Neural progenitor cell (in vitro differentiated cells): ENCODE results near the gene SERGEF. TPM values are rescaled to one million over a fixed set of nuclear protein-coding genes. Genes with fewer than 3 reads are reported as not detected.

Experiments used
- DNase-seq: peaks from one replicate; pipeline ENCODE4 v3.0.0-alpha.2; 2016; ENCODE audit warnings: low spot score
- H2AFZ ChIP-seq: fragments of 200-600 bp; sonication (generic); replicated peaks from 2 replicates; pipeline ENCODE4 v1.6.1; 2016; ENCODE audit warnings: antibody characterized with exemption
- H3F3A ChIP-seq: fragments of 200-600 bp; sonication (generic); 2 replicates; pipeline ENCODE4 v1.6.1; 2016; ENCODE audit warnings: antibody characterized with exemption, low read depth
- H3K27ac ChIP-seq: fragments of 200-600 bp; sonication (generic); 2 replicates; pipeline ENCODE4 v1.5.1; 2016; ENCODE audit warnings: mild to moderate bottlenecking
- H3K27me3 ChIP-seq: fragments of 200-600 bp; sonication (generic); 2 replicates; pipeline ENCODE4 v1.6.1; 2016; ENCODE audit warnings: mild to moderate bottlenecking, moderate library complexity
- H3K36me3 ChIP-seq: fragments of 200-600 bp; sonication (generic); 2 replicates; pipeline ENCODE4 v1.5.1; 2016
- H3K4me1 ChIP-seq: fragments of 200-600 bp; sonication (generic); 2 replicates; pipeline ENCODE4 v1.6.1; 2016; ENCODE audit warnings: mixed run types
- H3K4me2 ChIP-seq: fragments of 200-600 bp; sonication (generic); 2 replicates; pipeline ENCODE4 v1.6.1; 2016
- H3K4me3 ChIP-seq: fragments of 200-600 bp; sonication (generic); 2 replicates; pipeline ENCODE4 v1.5.1; 2016
- H3K79me2 ChIP-seq: fragments of 200-600 bp; sonication (generic); 2 replicates; pipeline ENCODE4 v1.6.1; 2016; ENCODE audit warnings: low read depth
- H3K9ac ChIP-seq: fragments of 200-600 bp; sonication (generic); 2 replicates; pipeline ENCODE4 v1.6.1; 2016
- H3K9me3 ChIP-seq: fragments of 200-600 bp; sonication (generic); 2 replicates; pipeline ENCODE4 v1.5.1; 2016; ENCODE audit warnings: low read depth
- H4K20me1 ChIP-seq: fragments of 200-600 bp; sonication (generic); 2 replicates; pipeline ENCODE4 v1.6.1; 2016; ENCODE audit warnings: low read depth
- H3K27ac Mint-ChIP-seq: 3 replicates; pipeline ENCODE4 v1.8.0; 2021; ENCODE audit warnings: mixed read lengths
- H3K27me3 Mint-ChIP-seq: 2 replicates; pipeline ENCODE4 v1.8.0; 2022; ENCODE audit warnings: low read depth, mild to moderate bottlenecking, inconsistent platforms, moderate library complexity, mixed read lengths; ENCODE audit not compliant: insufficient read depth
- H3K36me3 Mint-ChIP-seq: 3 replicates; pipeline ENCODE4 v1.8.0; 2021; ENCODE audit warnings: mixed read lengths
- H3K4me1 Mint-ChIP-seq: 3 replicates; pipeline ENCODE4 v1.8.0; 2021; ENCODE audit warnings: mixed read lengths
- H3K4me3 Mint-ChIP-seq: 3 replicates; pipeline ENCODE4 v1.8.0; 2021; ENCODE audit warnings: mild to moderate bottlenecking, moderate library complexity, mixed read lengths
- H3K9me3 Mint-ChIP-seq: 3 replicates; pipeline ENCODE4 v1.8.0; 2020; ENCODE audit warnings: mixed read lengths
- EZH2 ChIP-seq: fragments of 200-600 bp; sonication (generic); IDR thresholded peaks from 2 replicates; pipeline ENCODE4 v1.6.1; 2017; ENCODE audit warnings: antibody characterized with exemption, mild to moderate bottlenecking, moderate library complexity
- EZH2phosphoT487 ChIP-seq: fragments of 200-600 bp; sonication (generic); IDR thresholded peaks from 2 replicates; pipeline ENCODE4 v1.6.1; 2017; ENCODE audit warnings: antibody characterized with exemption
- total RNA-seq: library from RNA; depleted of rRNA; stranded (reverse); fragments of >200 nt; gene quantifications from 2 replicates; pipeline ENCODE4 v1.2.3, GENCODE V29; 2015; ENCODE audit warnings: low replicate concordance
- TF ChIP-seq, protein P1 (sequence below): fragments of 200-600 bp; sonication (generic); IDR thresholded peaks from 2 replicates; pipeline ENCODE4 v1.5.1; 2017; ENCODE audit warnings: antibody characterized with exemption, mild to moderate bottlenecking

SERGEF gene
- total RNA-seq, 1 donor from 2014 or later: 35.1 TPM

DNA sequence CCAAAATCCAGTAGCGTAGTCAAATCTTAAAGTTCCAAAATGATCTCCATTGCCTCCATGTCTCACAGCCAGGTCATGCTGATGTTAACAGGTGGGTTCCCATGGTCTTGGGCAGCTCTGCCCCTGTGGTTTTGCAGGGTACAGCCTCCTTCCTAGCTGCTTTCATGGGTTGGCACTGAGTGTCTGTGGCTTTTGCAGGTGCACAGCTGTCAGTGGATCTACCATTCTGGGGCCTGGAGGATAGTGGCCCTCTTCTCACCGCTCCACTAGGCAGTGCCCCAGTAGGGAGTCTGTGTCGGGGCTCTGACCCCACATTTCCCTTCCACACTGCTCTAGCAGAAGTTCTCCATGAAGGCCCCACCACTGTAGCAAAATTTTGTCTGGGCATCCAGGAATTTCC is 145.5 kb downstream of the SERGEF start:
- H3K36me3 ChIP-seq: no peaks in the 10 kb centered on the region
- no peak for TF ChIP-seq EZH2
- no peak for TF ChIP-seq EZH2phosphoT487
- TF ChIP-seq, protein P1, sequence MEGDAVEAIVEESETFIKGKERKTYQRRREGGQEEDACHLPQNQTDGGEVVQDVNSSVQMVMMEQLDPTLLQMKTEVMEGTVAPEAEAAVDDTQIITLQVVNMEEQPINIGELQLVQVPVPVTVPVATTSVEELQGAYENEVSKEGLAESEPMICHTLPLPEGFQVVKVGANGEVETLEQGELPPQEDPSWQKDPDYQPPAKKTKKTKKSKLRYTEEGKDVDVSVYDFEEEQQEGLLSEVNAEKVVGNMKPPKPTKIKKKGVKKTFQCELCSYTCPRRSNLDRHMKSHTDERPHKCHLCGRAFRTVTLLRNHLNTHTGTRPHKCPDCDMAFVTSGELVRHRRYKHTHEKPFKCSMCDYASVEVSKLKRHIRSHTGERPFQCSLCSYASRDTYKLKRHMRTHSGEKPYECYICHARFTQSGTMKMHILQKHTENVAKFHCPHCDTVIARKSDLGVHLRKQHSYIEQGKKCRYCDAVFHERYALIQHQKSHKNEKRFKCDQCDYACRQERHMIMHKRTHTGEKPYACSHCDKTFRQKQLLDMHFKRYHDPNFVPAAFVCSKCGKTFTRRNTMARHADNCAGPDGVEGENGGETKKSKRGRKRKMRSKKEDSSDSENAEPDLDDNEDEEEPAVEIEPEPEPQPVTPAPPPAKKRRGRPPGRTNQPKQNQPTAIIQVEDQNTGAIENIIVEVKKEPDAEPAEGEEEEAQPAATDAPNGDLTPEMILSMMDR: no peak
- no peak overlapping the region for H3K27ac Mint-ChIP-seq
- H3K4me1 ChIP-seq: no peaks in the 10 kb centered on the region
- H3K36me3 Mint-ChIP-seq: peaks cover 6% of the 10 kb centered on the region
- no peaks in the 10 kb centered on the region for H3F3A ChIP-seq
- no peaks in the 10 kb centered on the region for H3K27me3 ChIP-seq
- H3K27me3 Mint-ChIP-seq: no peaks in the 10 kb centered on the region
- no peak overlapping the region for H2AFZ ChIP-seq
- H3K9ac ChIP-seq: no peak overlapping the region
- H3K27ac ChIP-seq: no peak overlapping the region
- no peaks in the 10 kb centered on the region for H3K79me2 ChIP-seq
- H3K9me3 Mint-ChIP-seq: peaks cover 9% of the 10 kb centered on the region
- H3K4me2 ChIP-seq: no peak overlapping the region
- no peak overlapping the region for H3K4me3 Mint-ChIP-seq
- H3K4me3 ChIP-seq: no peak overlapping the region
- DNase-seq: no peak
- H3K4me1 Mint-ChIP-seq: no peaks in the 10 kb centered on the region
- H3K9me3 ChIP-seq: no peaks in the 10 kb centered on the region
- H4K20me1 ChIP-seq: no peaks in the 10 kb centered on the region

DNA sequence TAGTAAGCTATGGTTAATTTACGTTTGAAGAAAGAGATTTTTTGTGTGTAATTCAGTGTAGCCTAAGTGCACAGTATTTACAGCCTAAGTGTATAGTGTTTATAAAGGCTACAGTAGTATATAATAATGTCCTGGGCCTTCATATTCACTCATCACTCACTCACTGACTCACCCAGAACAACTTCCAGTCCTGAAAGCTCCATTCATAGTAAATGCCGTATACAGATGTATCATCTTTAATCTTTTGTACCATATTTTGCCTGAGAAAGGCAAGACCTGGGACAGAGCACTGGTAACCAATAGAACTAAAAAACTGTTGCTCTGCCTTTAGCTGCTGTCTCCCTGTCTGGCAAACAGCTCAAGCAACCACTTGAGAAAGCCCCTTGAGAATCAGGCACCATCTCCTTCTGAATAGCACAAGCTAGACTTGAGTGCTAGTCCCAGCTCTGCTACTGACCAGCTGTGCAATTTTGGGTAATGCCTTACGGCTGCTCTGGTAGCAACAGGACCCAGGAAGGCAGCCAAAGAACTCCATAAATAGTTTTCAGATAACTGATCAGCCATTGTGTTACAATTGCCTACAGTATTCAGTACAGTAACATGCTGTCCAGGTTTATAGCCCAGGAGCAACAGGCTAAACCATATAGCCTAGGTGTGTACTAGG is 146.9 kb downstream of the SERGEF start:
- no peaks in the 10 kb centered on the region for H3K4me1 Mint-ChIP-seq
- H3K36me3 ChIP-seq: no peaks in the 10 kb centered on the region
- no peaks in the 10 kb centered on the region for H4K20me1 ChIP-seq
- H3F3A ChIP-seq: no peaks in the 10 kb centered on the region
- no peak overlapping the region for H2AFZ ChIP-seq
- no peaks in the 10 kb centered on the region for H3K27me3 ChIP-seq
- peaks cover 9% of the 10 kb centered on the region for H3K9me3 Mint-ChIP-seq
- H3K4me2 ChIP-seq: no peak overlapping the region
- DNase-seq: no peak
- H3K27ac ChIP-seq: no peak overlapping the region
- H3K4me3 ChIP-seq: no peak overlapping the region
- TF ChIP-seq, protein P1: no peak
- TF ChIP-seq EZH2: no peak
- TF ChIP-seq EZH2phosphoT487: no peak
- no peak overlapping the region for H3K27ac Mint-ChIP-seq
- no peak overlapping the region for H3K4me3 Mint-ChIP-seq
- H3K9ac ChIP-seq: no peak overlapping the region
- H3K27me3 Mint-ChIP-seq: no peaks in the 10 kb centered on the region
- no peaks in the 10 kb centered on the region for H3K9me3 ChIP-seq
- no peaks in the 10 kb centered on the region for H3K79me2 ChIP-seq
- no peaks in the 10 kb centered on the region for H3K4me1 ChIP-seq
- H3K36me3 Mint-ChIP-seq: peaks cover 6% of the 10 kb centered on the region

DNA sequence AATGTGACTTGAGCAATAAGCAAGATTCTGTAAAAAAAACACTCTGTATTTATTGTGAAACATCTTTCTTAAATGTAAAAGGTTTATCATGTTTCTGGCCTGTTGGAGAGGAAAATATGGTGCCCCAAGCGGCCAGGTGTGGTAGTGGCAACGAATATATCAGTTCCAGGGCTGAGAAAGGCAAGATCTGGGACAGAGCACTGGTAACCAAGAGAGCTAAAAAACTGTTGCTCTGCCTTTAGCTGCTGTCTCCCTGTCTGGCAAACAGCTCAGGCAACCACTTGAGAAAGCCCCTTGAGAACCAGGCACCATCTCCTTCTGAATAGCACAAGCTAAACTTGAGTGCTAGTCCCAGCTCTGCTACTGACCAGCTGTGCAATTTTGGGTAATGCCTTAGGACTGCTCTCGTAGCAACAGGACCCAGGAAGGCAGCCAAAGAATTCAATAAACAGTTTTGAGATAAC is 148.3 kb downstream of the SERGEF start:
- no peak overlapping the region for H3K4me3 Mint-ChIP-seq
- Histone ChIP-seq H3K4me1 (no peaks in the 10 kb centered on the region), H3K9ac (no peak overlapping the region), H2AFZ (no peak overlapping the region), H3F3A (no peaks in the 10 kb centered on the region), H3K79me2 (no peaks in the 10 kb centered on the region), H4K20me1 (no peaks in the 10 kb centered on the region), H3K27me3 (no peaks in the 10 kb centered on the region), H3K9me3 (no peaks in the 10 kb centered on the region), H3K36me3 (no peaks in the 10 kb centered on the region), H3K27ac (no peak overlapping the region), H3K4me3 (no peak overlapping the region), H3K4me2 (no peak overlapping the region)
- peak; percentile 44 for DNase-seq
- peaks cover 11% of the 10 kb centered on the region for H3K9me3 Mint-ChIP-seq
- TF ChIP-seq EZH2 (no peak), EZH2phosphoT487 (no peak)
- TF ChIP-seq, protein P1: peak; percentile 80
- H3K36me3 Mint-ChIP-seq: peaks cover 6% of the 10 kb centered on the region
- H3K27me3 Mint-ChIP-seq: no peaks in the 10 kb centered on the region
- no peaks in the 10 kb centered on the region for H3K4me1 Mint-ChIP-seq
- H3K27ac Mint-ChIP-seq: no peak overlapping the region
